OCI-LY1 (cell line): ENCODE measurements around the gene PEAK1.

ENCODE experiments used
- H2AFZ ChIP-seq: fragments of 200-600 bp; sonication (generic), shearing (Covaris generic); 2 replicates; pipeline ENCODE4 v1.6.0; 2014; ENCODE audit warnings: antibody characterized with exemption, mild to moderate bottlenecking, low read length
- H3F3A ChIP-seq: fragments of 200-600 bp; sonication (generic), shearing (Covaris generic); 2 replicates; pipeline ENCODE4 v1.6.0; 2014; ENCODE audit warnings: mild to moderate bottlenecking, antibody characterized with exemption, low read length, moderate library complexity; ENCODE audit not compliant: insufficient read depth
- H3K27ac ChIP-seq: fragments of 200-600 bp; sonication (generic); 2 replicates; pipeline ENCODE4 v1.5.1; 2014; ENCODE audit warnings: low read length, mixed run types, mild to moderate bottlenecking, low read depth; ENCODE audit not compliant: poor library complexity, severe bottlenecking
- H3K27me3 ChIP-seq: fragments of 200-600 bp; sonication (generic); 2 replicates; pipeline ENCODE4 v1.6.0; 2014; ENCODE audit warnings: antibody characterized with exemption, mild to moderate bottlenecking, low read length, moderate library complexity; ENCODE audit not compliant: insufficient read depth
- H3K36me3 ChIP-seq: fragments of 200-600 bp; sonication (generic); 2 replicates; pipeline ENCODE4 v1.6.1; 2014; ENCODE audit warnings: mild to moderate bottlenecking, antibody characterized with exemption, low read length, moderate library complexity, mixed read lengths; ENCODE audit not compliant: insufficient read depth
- H3K4me1 ChIP-seq: fragments of 200-600 bp; sonication (generic); 2 replicates; pipeline ENCODE4 v1.5.1; 2014; ENCODE audit warnings: mild to moderate bottlenecking, low read length, moderate library complexity; ENCODE audit not compliant: insufficient read depth, severe bottlenecking
- H3K4me2 ChIP-seq: fragments of 200-600 bp; sonication (generic), shearing (Covaris generic); 2 replicates; pipeline ENCODE4 v1.6.1; 2014; ENCODE audit warnings: low read length
- H3K4me3 ChIP-seq: fragments of 200-600 bp; sonication (generic); 2 replicates; pipeline ENCODE4 v1.5.1; 2014; ENCODE audit warnings: low read length, low read depth, mild to moderate bottlenecking, mixed read lengths; ENCODE audit not compliant: poor library complexity, severe bottlenecking
- H3K79me2 ChIP-seq: fragments of 200-600 bp; shearing (Covaris generic); 2 replicates; pipeline ENCODE4 v1.6.1; 2016; ENCODE audit warnings: mixed run types, low read length, mixed read lengths; ENCODE audit not compliant: insufficient read depth
- H3K9ac ChIP-seq: fragments of 200-600 bp; sonication (generic), shearing (Covaris generic); 2 replicates; pipeline ENCODE4 v1.6.1; 2014; ENCODE audit warnings: mild to moderate bottlenecking, low read length, mixed read lengths
- H3K9me2 ChIP-seq: fragments of 200-600 bp; sonication (generic), shearing (Covaris generic); 2 replicates; pipeline ENCODE4 v1.6.1; 2014; ENCODE audit warnings: low read depth, mild to moderate bottlenecking, low read length, mixed read lengths
- H3K9me3 ChIP-seq: fragments of 200-600 bp; shearing (Covaris generic); 2 replicates; pipeline ENCODE4 v1.6.1; 2014; ENCODE audit warnings: low read length, mixed read lengths
- H4K20me1 ChIP-seq: fragments of 200-600 bp; sonication (generic), shearing (Covaris generic); 2 replicates; pipeline ENCODE4 v1.6.0; 2016; ENCODE audit warnings: mild to moderate bottlenecking, low read length; ENCODE audit not compliant: insufficient read depth
- CTCF ChIP-seq: fragments of 200-600 bp; sonication (generic), shearing (Covaris generic); IDR thresholded peaks from 2 replicates; pipeline ENCODE4 v1.5.1; 2017; ENCODE audit warnings: mild to moderate bottlenecking, antibody characterized with exemption, low read length, moderate library complexity, mixed read lengths
- EZH2 ChIP-seq: fragments of 200-600 bp; sonication (generic), shearing (Covaris generic); IDR thresholded peaks from 2 replicates; pipeline ENCODE4 v1.8.0; 2017; ENCODE audit warnings: borderline replicate concordance, mixed run types, mild to moderate bottlenecking, antibody characterized with exemption, low read length, moderate library complexity, mixed read lengths

Gene PEAK1

GRCh38 chr15:77326366-77326765 is 93.5 kb downstream of the PEAK1 start:
- no peak overlapping the region for H3K9ac ChIP-seq
- H4K20me1 ChIP-seq = no peaks in the 10 kb centered on the region

DNA sequence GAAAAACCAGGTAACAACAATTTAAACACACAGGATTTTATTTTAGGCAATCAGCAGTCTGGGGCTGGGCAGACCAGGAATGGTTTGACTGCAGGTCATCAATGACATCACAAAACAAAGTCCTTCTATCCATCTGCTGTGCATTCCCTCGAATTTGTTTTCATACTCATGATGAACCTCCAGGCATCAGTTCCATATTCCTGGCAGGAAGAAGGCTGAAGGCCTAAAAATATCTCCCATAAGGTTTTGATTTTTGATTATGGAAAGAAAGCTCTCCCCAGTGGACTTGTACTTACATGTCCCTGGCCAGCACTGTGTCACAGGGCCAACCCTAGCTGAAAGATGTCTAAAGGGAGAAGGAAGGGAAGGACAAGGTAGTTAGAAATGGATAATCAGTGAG is 107.4 kb downstream of the PEAK1 start:
- Histone ChIP-seq H3K4me1 (no peaks in the 10 kb centered on the region), H3K79me2 (no peaks in the 10 kb centered on the region), H3F3A (no peaks in the 10 kb centered on the region), H3K9me3 (no peaks in the 10 kb centered on the region), H3K4me2 (no peak overlapping the region), H2AFZ (no peak overlapping the region), H3K9me2 (no peaks in the 10 kb centered on the region), H3K27me3 (no peaks in the 10 kb centered on the region), H3K36me3 (no peaks in the 10 kb centered on the region), H3K9ac (no peak overlapping the region), H3K4me3 (no peak overlapping the region), H3K27ac (no peak overlapping the region), H4K20me1 (no peaks in the 10 kb centered on the region; the same call in 1 of the 2 replicates)
- no peak for TF ChIP-seq EZH2
- TF ChIP-seq CTCF = no peak

More at GRCh38 chr15:77326366-77326765, 93.5 kb downstream of the PEAK1 start:
- Histone ChIP-seq H3K9me2 (no peaks in the 10 kb centered on the region), H3K79me2 (no peaks in the 10 kb centered on the region), H2AFZ (no peak overlapping the region), H3K4me2 (no peak overlapping the region), H3K9me3 (no peaks in the 10 kb centered on the region), H3K4me1 (no peaks in the 10 kb centered on the region), H3F3A (no peaks in the 10 kb centered on the region), H3K4me3 (no peak overlapping the region), H3K27ac (no peak overlapping the region), H3K36me3 (no peaks in the 10 kb centered on the region), H3K27me3 (no peaks in the 10 kb centered on the region)
- TF ChIP-seq EZH2 (no peak), CTCF (no peak)

DNA sequence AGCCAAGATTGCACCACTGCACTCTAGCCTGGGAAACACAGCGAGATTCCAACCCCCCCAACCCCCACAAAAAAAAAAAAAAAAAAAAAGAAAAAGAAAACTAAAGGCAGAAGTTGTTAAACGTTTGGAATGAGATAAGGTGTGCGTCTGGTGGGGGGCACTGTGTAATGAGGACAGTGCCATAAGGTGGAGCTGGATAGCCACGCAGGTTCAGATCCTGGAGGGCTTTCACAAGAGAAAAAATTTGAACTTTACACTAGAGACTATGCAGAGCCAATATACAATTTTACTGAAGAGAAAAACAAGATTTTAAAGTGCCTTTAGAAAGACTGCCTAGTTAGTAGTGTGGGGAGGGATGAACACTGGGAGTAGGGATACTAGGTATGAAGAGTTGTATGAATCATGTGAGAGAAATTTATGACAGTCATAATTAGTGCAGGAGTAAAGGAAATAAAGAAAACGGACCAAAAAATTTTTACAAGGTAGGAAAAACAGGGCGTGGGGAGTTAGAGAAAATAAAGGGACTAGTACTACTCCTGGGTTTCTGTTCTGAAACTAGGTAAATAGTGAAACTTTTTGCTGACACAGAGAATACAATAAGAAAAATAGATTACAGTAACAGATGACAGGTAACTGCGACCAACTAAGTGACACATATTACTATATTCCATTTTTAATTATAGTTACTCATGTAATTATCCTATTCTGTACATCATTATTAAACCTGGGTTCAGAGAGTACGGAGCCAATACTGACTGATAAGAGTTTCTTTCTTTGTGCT is 108.1 kb downstream of the PEAK1 start:
- TF ChIP-seq CTCF (no peak), EZH2 (no peak)
- Histone ChIP-seq H3K27me3 (no peaks in the 10 kb centered on the region), H3K9me3 (no peaks in the 10 kb centered on the region), H3K36me3 (no peaks in the 10 kb centered on the region), H3K9me2 (no peaks in the 10 kb centered on the region), H3K9ac (no peak overlapping the region), H3K4me2 (no peak overlapping the region), H3K4me3 (no peak overlapping the region), H3F3A (no peaks in the 10 kb centered on the region), H3K79me2 (no peaks in the 10 kb centered on the region), H3K27ac (no peak overlapping the region), H4K20me1 (no peaks in the 10 kb centered on the region; the same call in 1 of the 2 replicates), H2AFZ (no peak overlapping the region), H3K4me1 (no peaks in the 10 kb centered on the region)
